Astrocyte of the cerebellum (primary cell): ENCODE results near the gene DENND6B.
"Not testable (repeated sequence)": the region's sequence is repeated elsewhere in the genome, so short reads cannot be mapped to it uniquely, and the experiment has no call there.

Experiments used
- DNase-seq: peaks from one replicate; pipeline ENCODE4 v3.0.0-alpha.2; 2011; ENCODE audit warnings: low read depth
- H3K4me3 ChIP-seq: 2 replicates; pipeline ENCODE4 v1.5.1; 2011; ENCODE audit warnings: mild to moderate bottlenecking, low read depth, low read length, moderate library complexity
- in situ Hi-C: cut with HindIII; loops from 2 replicates; pipeline ENCODE4 v1.10.0; 2017; ENCODE audit warnings: low sequenced_read_pairs
- TF ChIP-seq, protein P1 (sequence below): IDR thresholded peaks from 2 replicates; pipeline ENCODE4 v1.5.1; 2012; ENCODE audit warnings: low read length, low read depth, moderate library complexity, mild to moderate bottlenecking; ENCODE audit errors: missing control alignments

The DENND6B gene

DNA sequence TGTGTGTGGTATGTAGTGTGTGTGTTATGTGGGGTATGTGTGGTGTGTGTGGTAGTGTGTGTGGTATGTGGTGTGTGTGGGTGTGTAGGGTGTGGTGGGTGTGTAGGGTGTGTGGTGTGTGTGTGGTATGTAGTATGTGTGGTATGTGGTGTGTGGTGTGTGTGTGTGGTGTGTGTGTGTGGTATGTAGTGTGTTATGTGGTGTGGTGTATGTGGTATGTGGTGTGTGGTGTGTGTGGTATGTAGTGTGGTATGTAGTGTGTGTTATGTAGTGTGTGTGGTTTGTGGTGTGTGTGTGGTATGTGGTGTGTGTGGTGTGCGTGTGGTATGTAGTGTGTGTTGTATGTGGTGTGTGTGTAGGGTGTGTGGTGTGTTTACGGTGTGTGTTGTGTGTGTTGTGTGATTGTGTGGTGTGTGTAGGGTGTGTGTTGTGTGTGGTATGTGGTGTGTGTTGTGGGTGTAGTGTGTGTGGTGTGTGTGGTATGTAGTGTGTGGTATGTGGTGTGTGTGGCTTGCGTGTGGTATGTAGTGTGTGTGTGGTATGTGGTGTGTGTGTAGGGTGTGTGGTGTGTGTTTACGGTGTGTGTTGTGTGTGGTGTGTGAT, 12.1 kb upstream of the DENND6B start:
- TF ChIP-seq, protein P1, sequence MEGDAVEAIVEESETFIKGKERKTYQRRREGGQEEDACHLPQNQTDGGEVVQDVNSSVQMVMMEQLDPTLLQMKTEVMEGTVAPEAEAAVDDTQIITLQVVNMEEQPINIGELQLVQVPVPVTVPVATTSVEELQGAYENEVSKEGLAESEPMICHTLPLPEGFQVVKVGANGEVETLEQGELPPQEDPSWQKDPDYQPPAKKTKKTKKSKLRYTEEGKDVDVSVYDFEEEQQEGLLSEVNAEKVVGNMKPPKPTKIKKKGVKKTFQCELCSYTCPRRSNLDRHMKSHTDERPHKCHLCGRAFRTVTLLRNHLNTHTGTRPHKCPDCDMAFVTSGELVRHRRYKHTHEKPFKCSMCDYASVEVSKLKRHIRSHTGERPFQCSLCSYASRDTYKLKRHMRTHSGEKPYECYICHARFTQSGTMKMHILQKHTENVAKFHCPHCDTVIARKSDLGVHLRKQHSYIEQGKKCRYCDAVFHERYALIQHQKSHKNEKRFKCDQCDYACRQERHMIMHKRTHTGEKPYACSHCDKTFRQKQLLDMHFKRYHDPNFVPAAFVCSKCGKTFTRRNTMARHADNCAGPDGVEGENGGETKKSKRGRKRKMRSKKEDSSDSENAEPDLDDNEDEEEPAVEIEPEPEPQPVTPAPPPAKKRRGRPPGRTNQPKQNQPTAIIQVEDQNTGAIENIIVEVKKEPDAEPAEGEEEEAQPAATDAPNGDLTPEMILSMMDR = no peak
- no peak overlapping the region for H3K4me3 ChIP-seq
- in situ Hi-C loops = no loop called here
- no peak for DNase-seq

DNA sequence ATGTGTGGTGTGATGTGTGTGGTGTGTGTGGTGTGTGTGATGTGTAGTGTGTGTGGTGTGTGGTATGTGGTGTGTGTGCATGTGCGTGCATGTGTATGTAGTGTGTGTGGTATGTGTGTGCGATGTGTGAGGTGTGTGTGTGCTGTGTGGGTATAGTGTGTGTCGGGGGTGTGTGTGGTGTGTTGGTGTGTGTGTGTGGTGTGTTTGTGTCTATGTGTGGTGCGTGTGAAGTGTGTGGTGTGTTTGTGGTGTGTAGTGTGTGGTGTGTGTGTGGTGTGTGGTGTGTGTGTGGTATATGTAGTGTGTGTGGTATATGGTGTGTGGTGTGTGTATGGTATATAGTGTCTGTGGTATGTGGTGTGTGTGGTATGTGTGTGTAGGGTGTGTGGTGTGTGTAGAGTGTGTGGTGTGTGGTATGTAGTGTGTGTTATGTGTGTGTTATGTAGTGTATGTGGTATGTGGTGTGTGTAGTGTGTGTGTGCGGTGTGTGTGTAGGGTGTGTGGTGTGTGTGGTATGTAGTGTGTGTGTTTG, 11.3 kb upstream of the DENND6B start:
- DNase-seq = no peak
- TF ChIP-seq, protein P1 = no peak
- H3K4me3 ChIP-seq = no peak overlapping the region
- in situ Hi-C loops = no loop called here

DNA sequence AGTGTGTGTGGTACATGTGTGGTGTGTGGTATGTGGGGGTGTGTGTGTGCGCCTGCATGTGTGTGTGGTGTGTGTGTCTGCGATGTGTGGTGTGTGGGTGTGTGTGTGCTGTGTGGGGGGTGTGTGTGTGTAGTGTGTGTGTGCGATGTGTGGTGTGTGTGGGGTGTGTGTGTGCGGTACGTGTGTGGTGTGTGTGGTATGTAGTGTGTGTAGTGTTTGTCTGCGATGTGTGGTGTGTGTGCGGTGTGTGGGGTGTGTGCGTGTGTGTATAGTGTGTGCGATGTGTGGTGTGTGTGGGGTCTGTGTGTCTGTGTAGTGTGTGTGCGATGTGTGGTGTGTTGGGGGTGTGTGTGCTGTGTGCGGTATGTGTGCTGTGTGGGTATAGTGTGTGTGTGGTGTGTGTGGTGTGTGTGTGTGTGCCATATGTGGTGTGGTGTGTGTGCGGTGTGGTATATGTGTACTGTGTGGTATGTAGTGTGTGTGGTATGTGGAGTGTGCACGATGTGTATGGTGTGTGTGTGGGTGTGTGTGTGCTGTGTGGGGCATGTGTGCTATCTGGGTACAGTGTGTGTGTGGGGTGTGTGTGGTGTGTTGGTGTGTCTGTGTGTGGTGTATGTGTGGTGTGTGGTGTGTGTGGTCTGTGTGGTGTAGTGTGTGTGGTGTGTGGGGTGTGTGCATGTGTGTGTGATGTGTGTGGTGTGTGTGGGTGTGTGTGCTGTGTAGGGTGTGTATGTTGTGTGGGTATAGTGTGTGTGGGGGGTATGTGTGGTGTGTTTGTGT, 10.6 kb upstream of the DENND6B start:
- no peak overlapping the region for H3K4me3 ChIP-seq
- TF ChIP-seq, protein P1 = no peak
- in situ Hi-C loops = no loop called here
- DNase-seq = no peak

DNA sequence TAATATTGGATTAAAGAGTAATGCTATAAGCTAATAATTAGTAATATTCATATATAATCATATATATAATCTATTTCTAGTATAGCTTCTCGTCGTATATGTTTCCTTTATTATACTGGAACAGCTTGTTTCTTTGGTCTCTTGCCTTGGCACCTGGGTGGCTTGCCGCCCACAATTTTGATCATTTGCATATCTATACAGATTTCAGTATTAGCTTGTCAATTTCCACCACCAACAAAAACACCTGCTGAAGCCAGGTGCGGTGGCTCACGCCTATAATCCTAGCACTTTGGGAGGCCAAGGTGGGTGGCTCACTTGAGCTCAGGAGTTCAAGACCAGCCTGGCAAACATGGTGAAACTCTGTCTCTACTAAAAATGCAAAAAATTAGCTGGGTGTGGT, 7.6 kb upstream of the DENND6B start:
- in situ Hi-C loops, H3K4me3 ChIP-seq: not testable (repeated sequence)

DNA sequence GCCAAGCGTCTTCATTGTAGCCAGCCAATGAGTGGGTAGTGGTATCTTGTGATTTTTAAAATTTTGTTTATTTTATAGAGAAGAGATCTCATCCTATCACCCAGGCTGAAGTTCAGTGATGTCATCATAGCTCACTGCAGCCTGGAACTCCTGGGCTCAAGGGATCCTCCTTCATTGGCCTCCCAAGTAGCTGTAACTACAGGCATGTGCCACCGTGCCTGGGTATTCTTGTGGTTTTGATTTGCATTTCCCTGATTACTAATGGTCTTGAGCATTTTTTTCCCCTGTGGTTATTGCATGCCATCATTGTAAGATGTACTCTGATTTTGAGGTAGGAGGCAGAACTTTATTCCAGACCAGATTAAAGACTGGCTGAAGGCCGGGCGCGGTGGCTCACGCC, 2.4 kb upstream of the DENND6B start:
- no peak for DNase-seq
- TF ChIP-seq, protein P1 = no peak
- no peak overlapping the region for H3K4me3 ChIP-seq
- in situ Hi-C loops = no loop called here

More for the DNA sequence above, 7.6 kb upstream of the DENND6B start:
- not testable (repeated sequence) for DNase-seq

DNA sequence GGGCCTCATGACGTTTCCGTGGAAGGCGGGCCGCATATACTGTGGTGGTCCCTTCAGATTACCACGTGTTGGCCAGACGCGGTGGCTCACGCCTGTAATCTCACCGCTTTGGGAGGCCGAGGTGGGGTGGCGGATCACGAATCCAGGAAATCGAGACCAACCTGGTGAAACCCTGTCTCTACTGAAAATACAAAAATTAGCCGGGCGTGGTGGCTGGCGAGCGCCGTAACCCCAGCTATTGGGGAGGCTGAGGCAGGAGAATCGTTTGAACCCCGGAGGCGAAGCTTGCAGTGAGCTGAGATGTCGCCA, 853 bp upstream of the DENND6B start:
- in situ Hi-C loops = no loop called here
- TF ChIP-seq, protein P1 = no peak
- peak overlapping the region; percentile 53 for H3K4me3 ChIP-seq
- DNase-seq = no peak
